NCI-H146 treated with DMSO at 0.1 percent for 48 hours (cell line): ENCODE results near the gene GUCA1C.

Experiments used
- DNase-seq: peaks from one replicate; lab custom pipeline; 2025; ENCODE audit not compliant: unreplicated experiment; lab: John Stamatoyannopoulos, UW

Gene GUCA1C

GRCh38 chr3:108909799-108910198, 43.9 kb downstream of the GUCA1C start:
- no peak for DNase-seq

GRCh38 chr3:108907194-108907593, 46.5 kb downstream of the GUCA1C start:
- no peak for DNase-seq

DNA sequence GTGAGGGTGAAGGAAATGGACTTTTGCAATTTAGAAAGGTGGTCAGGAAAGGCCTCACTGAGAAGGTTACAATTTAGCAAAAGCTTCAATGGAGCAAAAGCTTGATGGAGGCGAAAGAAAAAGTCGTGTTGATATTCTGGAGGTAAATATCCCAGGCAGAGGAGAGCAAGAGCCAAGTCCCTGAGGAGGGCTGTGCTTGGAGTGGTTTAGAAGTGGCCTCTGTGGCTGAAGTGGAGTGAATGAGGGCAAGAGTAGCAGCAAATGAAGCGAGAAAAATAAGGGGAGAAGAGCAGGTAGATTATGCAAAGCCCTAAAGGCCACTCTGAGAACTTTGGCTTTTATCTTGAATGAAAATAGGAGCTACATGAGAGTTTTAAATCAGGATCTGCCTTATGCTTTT, 54.1 kb downstream of the GUCA1C start:
- no peak for DNase-seq

DNA sequence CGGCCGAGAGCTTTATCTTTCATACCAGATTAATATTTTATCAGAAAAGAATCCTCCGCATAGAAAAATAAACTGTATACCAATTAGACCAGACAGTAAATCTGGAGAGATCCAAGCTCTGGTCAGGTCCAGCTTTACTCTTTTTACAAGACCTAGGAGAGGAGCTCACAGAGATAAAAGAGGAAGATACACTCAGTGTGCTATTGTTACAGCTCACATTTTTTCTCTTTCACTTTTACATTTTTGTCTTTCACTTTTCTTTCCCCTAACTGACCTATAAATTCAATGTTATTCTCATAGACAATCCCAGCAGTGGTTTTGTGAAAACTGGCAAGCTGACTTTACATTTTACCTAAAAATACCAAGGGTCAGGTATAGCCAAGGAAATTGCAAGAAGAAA, 55.8 kb downstream of the GUCA1C start:
- DNase-seq: no peak

DNA sequence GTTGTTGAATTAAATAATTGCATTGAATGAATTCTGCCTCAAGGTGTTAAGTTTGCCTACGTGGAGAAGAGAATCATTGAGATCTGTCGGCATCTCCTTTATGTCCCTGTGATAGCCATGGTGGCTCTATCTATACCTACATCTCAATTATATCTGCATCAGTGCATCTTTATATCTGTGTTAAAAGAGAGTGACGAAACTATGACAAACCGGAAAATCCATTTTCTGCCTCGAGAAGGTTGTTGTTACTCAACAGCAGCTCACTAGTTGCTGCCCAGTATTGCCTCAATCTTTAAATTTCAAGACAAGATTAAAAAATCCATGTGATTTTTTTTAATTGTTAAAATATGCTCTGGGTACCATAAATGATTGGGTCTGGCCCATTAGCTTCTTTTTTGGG, 58.7 kb downstream of the GUCA1C start:
- no peak for DNase-seq

DNA sequence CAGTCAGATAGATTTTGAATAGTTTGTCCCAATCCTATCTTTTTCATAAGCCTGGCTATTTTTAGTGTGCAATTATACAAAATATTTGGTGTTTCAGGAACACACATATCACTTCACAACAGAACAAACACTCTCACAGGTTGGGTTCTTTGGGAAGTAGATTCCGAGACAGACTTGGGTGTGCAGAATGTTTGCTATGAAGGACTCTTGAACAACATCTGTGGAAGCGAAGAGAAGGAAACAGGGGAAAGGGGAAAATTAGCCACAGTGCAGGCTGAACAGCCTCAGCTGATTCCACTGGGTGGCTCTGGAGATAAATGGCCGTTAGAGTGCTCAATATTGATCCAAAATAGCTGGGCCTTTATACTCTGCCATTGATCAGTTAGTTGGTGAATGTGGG, 61.8 kb downstream of the GUCA1C start:
- DNase-seq: no peak

- no peak for DNase-seq
Observed at GRCh38 chr3:108887777-108888176, 65.9 kb downstream of the GUCA1C start.

DNA sequence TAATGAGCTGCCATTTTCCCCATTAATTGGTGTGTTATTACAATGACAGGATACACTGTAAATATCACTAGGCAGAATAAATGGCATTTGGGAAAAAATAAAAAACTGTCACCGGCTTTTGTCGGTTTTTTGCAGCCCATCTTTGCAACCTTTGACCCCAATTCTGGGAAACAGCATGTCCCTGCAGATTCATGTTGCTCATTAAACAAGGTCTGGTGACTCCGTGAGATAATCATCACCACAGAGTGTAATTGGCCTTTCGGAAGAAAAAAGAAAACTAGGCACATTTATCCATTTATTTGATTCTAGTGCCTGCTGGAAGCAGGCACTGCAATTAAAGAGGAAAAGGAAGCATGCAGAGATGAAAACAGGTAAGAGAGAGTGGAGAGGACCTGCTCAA, 66.6 kb downstream of the GUCA1C start:
- DNase-seq: peak; percentile 86

- no peak for DNase-seq
Observed at GRCh38 chr3:108883373-108883772, 70.3 kb downstream of the GUCA1C start.

DNA sequence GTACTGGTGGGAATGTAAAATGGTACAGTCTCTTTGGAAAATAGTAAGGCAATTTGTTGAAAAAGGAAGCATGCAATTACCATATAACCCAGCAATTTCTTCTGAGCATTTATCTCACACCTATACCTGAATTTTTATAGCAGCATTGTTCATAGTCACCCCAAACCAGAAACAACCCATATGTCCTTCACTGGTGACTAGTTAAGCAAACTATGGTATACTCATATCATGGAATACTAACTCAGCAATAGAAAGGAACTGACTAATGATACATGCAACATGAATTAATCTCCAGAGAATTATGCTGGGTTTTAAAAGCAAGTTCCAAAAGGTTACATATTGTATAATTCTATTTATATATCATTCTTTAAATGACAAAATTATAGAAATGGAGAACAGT, 70.9 kb downstream of the GUCA1C start:
- no peak for DNase-seq

- no peak for DNase-seq
Observed at GRCh38 chr3:108879915-108880314, 73.8 kb downstream of the GUCA1C start.

DNA sequence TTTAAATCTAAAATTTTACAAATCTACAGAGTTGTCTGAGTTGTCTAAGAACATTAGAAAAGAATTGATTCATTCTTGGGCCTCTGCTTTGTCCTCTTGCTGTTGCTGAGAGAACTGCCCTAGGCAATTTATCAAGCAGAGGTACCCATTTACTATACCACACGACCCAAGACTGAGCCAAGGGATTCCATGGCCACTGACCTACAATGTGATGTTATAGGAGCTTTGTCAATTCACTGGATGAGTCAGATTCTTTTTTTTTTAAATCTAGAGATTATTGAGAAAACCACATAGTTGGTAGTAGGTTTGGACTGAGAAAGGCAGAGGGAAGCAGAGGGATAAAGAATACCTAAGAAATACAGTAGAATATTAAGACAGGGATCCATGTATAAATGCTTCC, 75.8 kb downstream of the GUCA1C start:
- DNase-seq: no peak

GRCh38 chr3:108863799-108864135, 89.9 kb downstream of the GUCA1C start:
- no peak for DNase-seq

DNA sequence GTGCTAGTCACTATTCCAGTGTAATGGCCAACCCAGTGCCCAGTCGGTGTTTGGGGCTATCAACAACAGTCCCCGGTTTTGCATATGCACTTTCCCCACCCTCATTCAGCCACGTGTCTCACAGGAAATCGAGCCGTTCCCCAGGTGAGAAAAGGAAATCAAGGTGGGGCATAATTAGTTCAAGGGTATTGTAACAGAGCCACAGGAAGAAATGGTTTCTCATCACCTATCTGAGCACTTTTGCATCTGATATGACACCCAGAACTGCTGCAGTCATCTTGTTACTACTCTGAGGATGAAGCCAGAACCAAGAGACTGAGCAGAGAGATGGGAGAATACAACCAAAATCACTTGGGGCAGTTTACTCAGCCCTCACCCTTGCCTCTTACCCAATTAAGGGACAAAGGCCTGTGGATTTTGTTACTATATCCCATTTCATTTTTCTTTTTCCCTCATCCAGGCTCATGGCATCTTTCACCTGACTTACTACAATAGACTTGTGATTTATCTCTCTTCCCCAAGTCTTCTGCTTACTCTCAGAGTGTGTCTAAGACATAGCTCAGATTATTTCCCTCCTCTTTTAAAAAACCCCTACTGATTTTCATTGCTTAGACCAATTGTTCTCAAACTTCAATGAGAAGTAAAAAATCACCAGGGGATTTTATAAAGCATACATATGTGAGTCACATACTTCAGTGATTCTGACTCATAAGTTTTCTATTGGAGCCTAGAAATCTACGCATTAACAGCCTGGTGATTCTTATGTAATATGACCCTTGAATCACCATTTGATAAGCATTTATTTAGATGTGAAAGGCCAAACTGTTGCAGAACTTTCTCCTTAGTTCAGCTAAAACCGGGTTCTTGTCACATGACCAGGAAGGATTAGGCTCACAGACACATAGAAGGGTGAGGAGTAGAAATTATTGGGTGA, 90.5 kb downstream of the GUCA1C start:
- DNase-seq: no peak

DNA sequence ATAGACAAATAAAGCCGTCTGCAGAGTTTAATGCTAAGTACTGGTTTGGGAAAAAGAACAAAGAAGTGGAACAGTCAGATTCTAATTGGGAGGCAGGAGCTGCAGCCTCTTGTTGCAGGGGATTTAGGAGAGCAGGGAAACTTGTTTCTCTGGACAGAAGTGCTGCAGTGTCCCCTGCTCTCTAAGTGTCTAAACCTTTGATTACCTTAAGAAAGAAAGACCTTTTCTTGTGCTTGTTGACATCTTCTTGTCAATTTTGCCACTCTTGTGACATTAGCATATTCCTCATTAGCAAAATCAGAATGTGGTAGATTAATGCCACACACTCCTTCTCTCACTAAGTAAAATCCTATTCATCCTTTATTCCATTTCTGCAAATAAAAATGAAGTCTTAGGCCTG, 92.3 kb downstream of the GUCA1C start:
- no peak for DNase-seq
